HG02970 (cell line): ENCODE data around the gene UBE2V1.
"Not testable (repeated sequence)": the region's sequence is repeated elsewhere in the genome, so short reads cannot be mapped to it uniquely, and the experiment has no call there.

Experiments
- ATAC-seq: cut with Tn5 transposase; IDR thresholded peaks from one replicate; pipeline ENCODE4 v1.9.1; 2021; ENCODE audit warnings: mild to moderate bottlenecking, moderate library complexity, moderate number of reproducible peaks; ENCODE audit not compliant: unreplicated experiment, low FRiP score

Gene UBE2V1

GRCh38 chr20:50112512-50113419, at the start of gene UBE2V1:
Gene UBE2V1, minus strand, starts transcription at chr20:50113150. Its CDS starts 22 bp downstream, at chr20:50113128.
- ATAC-seq, result peak; percentile 41

- ATAC-seq, result not testable (repeated sequence)
Observed at GRCh38 chr20:50161494-50161893, 48.5 kb upstream of the UBE2V1 start.

GRCh38 chr20:50153500-50154377, 40.8 kb upstream of the UBE2V1 start, which contains the start of gene PEDS1:
Gene PEDS1, minus strand, starts transcription at chr20:50153723. Its CDS starts 86 bp downstream, at chr20:50153637.
- ATAC-seq, result peak; percentile 85

- ATAC-seq, result no peak
Observed at GRCh38 chr20:50153153-50153499, 40.2 kb upstream of the UBE2V1 start.

GRCh38 chr20:50152394-50153152, 39.6 kb upstream of the UBE2V1 start:
- ATAC-seq, result no peak

GRCh38 chr20:50151034-50151743, 38.2 kb upstream of the UBE2V1 start:
- ATAC-seq, result no peak

- no peak for ATAC-seq
Observed at GRCh38 chr20:50149481-50150254, 36.7 kb upstream of the UBE2V1 start.

GRCh38 chr20:50146732-50147662, 34.0 kb upstream of the UBE2V1 start:
- ATAC-seq, result no peak

GRCh38 chr20:50146214-50146613, 33.3 kb upstream of the UBE2V1 start:
- ATAC-seq, result no peak

- ATAC-seq, result no peak
Observed at GRCh38 chr20:50145566-50145965, 32.6 kb upstream of the UBE2V1 start.

GRCh38 chr20:50144362-50144761, 31.4 kb upstream of the UBE2V1 start:
- no peak for ATAC-seq

- ATAC-seq, result no peak
Observed at GRCh38 chr20:50142812-50143211, 29.9 kb upstream of the UBE2V1 start.

GRCh38 chr20:50141811-50142561, 29.0 kb upstream of the UBE2V1 start:
- ATAC-seq, result no peak

GRCh38 chr20:50141018-50141675, 28.2 kb upstream of the UBE2V1 start:
- no peak for ATAC-seq

- ATAC-seq, result no peak
Observed at GRCh38 chr20:50140339-50140859, 27.4 kb upstream of the UBE2V1 start.
